GM23338 (cell line): ENCODE measurements around the gene CEACAM3. TPM values are rescaled to one million over a fixed set of nuclear protein-coding genes. Genes with fewer than 3 reads are reported as not detected.

Experiments
- ATAC-seq: fragments of 200-7000 bp; cut with Tn5 transposase; 3 replicates; pipeline ENCODE4 v1.9.1; 2020
- DNase-seq: peaks from one replicate; pipeline ENCODE4 v3.0.0-alpha.2; 2015; ENCODE audit warnings: low spot score
- H2AFZ ChIP-seq: fragments of 200-600 bp; sonication (generic); 2 replicates; pipeline ENCODE4 v1.8.0; 2016; ENCODE audit warnings: antibody characterized with exemption, mild to moderate bottlenecking, moderate library complexity
- H3F3A ChIP-seq: fragments of 200-600 bp; sonication (generic); replicated peaks from 2 replicates; pipeline ENCODE4 v1.8.0; 2017; ENCODE audit warnings: antibody characterized with exemption, mixed run types, low read depth
- H3K27ac ChIP-seq: fragments of 200-600 bp; sonication (generic); 2 replicates; pipeline ENCODE4 v1.6.1; 2016; ENCODE audit warnings: low read depth
- H3K27me3 ChIP-seq: fragments of 200-600 bp; sonication (generic); 2 replicates; pipeline ENCODE4 v1.8.0; 2016; ENCODE audit warnings: mild to moderate bottlenecking, mixed run types, moderate library complexity; ENCODE audit not compliant: insufficient read depth
- H3K36me3 ChIP-seq: fragments of 200-600 bp; sonication (generic); 2 replicates; pipeline ENCODE4 v1.8.0; 2016; ENCODE audit warnings: mild to moderate bottlenecking; ENCODE audit not compliant: insufficient read depth
- H3K4me1 ChIP-seq: fragments of 200-600 bp; sonication (generic); 2 replicates; pipeline ENCODE4 v1.8.0; 2016; ENCODE audit warnings: mild to moderate bottlenecking, moderate library complexity; ENCODE audit not compliant: insufficient read depth
- H3K4me2 ChIP-seq: fragments of 200-600 bp; sonication (generic); 2 replicates; pipeline ENCODE4 v1.7.1; 2017; ENCODE audit warnings: mixed run types
- H3K4me3 ChIP-seq: fragments of 200-600 bp; sonication (generic); 2 replicates; pipeline ENCODE4 v1.6.1; 2016; ENCODE audit warnings: mixed run types
- H3K79me2 ChIP-seq: fragments of 200-600 bp; sonication (generic); replicated peaks from 2 replicates; pipeline ENCODE4 v1.8.0; 2017; ENCODE audit warnings: mild to moderate bottlenecking; ENCODE audit not compliant: insufficient read depth
- H3K9me2 ChIP-seq: fragments of 200-600 bp; sonication (generic); 2 replicates; pipeline ENCODE4 v1.8.0; 2017; ENCODE audit not compliant: insufficient read depth
- H4K20me1 ChIP-seq: fragments of 200-600 bp; sonication (generic); replicated peaks from 2 replicates; pipeline ENCODE4 v1.8.0; 2017; ENCODE audit warnings: mild to moderate bottlenecking; ENCODE audit not compliant: insufficient read depth
- H3K27ac Mint-ChIP-seq: 2 replicates; pipeline ENCODE4 v1.8.0; 2020; ENCODE audit warnings: inconsistent platforms, mild to moderate bottlenecking, moderate library complexity, mixed read lengths
- H3K27me3 Mint-ChIP-seq: 3 replicates; pipeline ENCODE4 v1.8.0; 2022; ENCODE audit warnings: low read depth, mild to moderate bottlenecking, moderate library complexity, mixed read lengths, inconsistent platforms; ENCODE audit not compliant: insufficient read depth, poor library complexity
- H3K36me3 Mint-ChIP-seq: 3 replicates; pipeline ENCODE4 v1.8.0; 2021; ENCODE audit warnings: low read depth, mild to moderate bottlenecking, inconsistent platforms, moderate library complexity, mixed read lengths
- H3K4me1 Mint-ChIP-seq: 3 replicates; pipeline ENCODE4 v1.8.0; 2020; ENCODE audit warnings: mild to moderate bottlenecking, inconsistent platforms, mixed read lengths
- H3K4me3 Mint-ChIP-seq: 3 replicates; pipeline ENCODE4 v1.8.0; 2021; ENCODE audit warnings: moderate library complexity, mild to moderate bottlenecking, inconsistent platforms, mixed read lengths
- H3K9me3 Mint-ChIP-seq: 3 replicates; pipeline ENCODE4 v1.8.0; 2020; ENCODE audit warnings: moderate library complexity, mild to moderate bottlenecking, inconsistent platforms, mixed read lengths
- CREB1 ChIP-seq: fragments of 250-450 bp; sonication (Bioruptor Pico); IDR thresholded peaks from 2 replicates; pipeline ENCODE4 v1.5.0; 2020; ENCODE audit warnings: low read depth, mild to moderate bottlenecking, moderate library complexity
- EZH2 ChIP-seq: fragments of 200-600 bp; sonication (generic); IDR thresholded peaks from one replicate; pipeline ENCODE4 v1.8.0; 2017; ENCODE audit warnings: antibody characterized with exemption, mild to moderate bottlenecking, low read depth; ENCODE audit not compliant: unreplicated experiment
- JUNB ChIP-seq: IDR thresholded peaks from one replicate; pipeline ENCODE4 v1.6.1; 2016; ENCODE audit warnings: antibody characterized with exemption; ENCODE audit not compliant: unreplicated experiment
- NANOG ChIP-seq: IDR thresholded peaks from 2 replicates; pipeline ENCODE4 v1.6.1; 2016; ENCODE audit warnings: antibody characterized with exemption, borderline replicate concordance
- POLR2AphosphoS5 ChIP-seq: IDR thresholded peaks from 2 replicates; pipeline ENCODE4 v1.6.1; 2016; ENCODE audit warnings: antibody characterized with exemption, low read depth
- REST ChIP-seq: IDR thresholded peaks from one replicate; pipeline ENCODE4 v1.6.1; 2018; ENCODE audit warnings: antibody characterized with exemption; ENCODE audit not compliant: unreplicated experiment
- STAT1 ChIP-seq: IDR thresholded peaks from one replicate; pipeline ENCODE4 v1.6.1; 2016; ENCODE audit warnings: antibody characterized with exemption; ENCODE audit not compliant: unreplicated experiment
- ZNF331 ChIP-seq: fragments of 250-450 bp; sonication (Bioruptor Pico); IDR thresholded peaks from 2 replicates; pipeline ENCODE4 v1.5.0; 2020; ENCODE audit warnings: low read depth, mild to moderate bottlenecking, moderate library complexity
- polyA plus RNA-seq: library from polyadenylated mRNA; unstranded; fragments of >200 nt; fragmentation: Nextera tagmentation; extraction: Ambion mirVana; gene quantifications from 2 replicates; pipeline ENCODE4 v1.2.1, GENCODE V29; 2016
- total RNA-seq: library from RNA; depleted of rRNA; stranded (reverse); fragments of >200 nt; shearing (Covaris generic); gene quantifications from 2 replicates; pipeline ENCODE4 v1.2.3, GENCODE V29; 2014
- TF ChIP-seq, protein P1 (sequence below): fragments of 250-450 bp; sonication (Bioruptor Pico); IDR thresholded peaks from 2 replicates; pipeline ENCODE4 v1.5.0; 2020; ENCODE audit warnings: mild to moderate bottlenecking, moderate library complexity
- TF ChIP-seq, protein P2 (sequence below): IDR thresholded peaks from 2 replicates; pipeline ENCODE4 v1.6.1; 2016; ENCODE audit warnings: antibody characterized with exemption

CEACAM3 gene
- total and polyA plus RNA-seq, 2 experiments from 2014 or later: not detected

GRCh38 chr19:41813911-41814310 lies 17.5 kb downstream of the CEACAM3 start (continued):
- TF ChIP-seq, protein P1, sequence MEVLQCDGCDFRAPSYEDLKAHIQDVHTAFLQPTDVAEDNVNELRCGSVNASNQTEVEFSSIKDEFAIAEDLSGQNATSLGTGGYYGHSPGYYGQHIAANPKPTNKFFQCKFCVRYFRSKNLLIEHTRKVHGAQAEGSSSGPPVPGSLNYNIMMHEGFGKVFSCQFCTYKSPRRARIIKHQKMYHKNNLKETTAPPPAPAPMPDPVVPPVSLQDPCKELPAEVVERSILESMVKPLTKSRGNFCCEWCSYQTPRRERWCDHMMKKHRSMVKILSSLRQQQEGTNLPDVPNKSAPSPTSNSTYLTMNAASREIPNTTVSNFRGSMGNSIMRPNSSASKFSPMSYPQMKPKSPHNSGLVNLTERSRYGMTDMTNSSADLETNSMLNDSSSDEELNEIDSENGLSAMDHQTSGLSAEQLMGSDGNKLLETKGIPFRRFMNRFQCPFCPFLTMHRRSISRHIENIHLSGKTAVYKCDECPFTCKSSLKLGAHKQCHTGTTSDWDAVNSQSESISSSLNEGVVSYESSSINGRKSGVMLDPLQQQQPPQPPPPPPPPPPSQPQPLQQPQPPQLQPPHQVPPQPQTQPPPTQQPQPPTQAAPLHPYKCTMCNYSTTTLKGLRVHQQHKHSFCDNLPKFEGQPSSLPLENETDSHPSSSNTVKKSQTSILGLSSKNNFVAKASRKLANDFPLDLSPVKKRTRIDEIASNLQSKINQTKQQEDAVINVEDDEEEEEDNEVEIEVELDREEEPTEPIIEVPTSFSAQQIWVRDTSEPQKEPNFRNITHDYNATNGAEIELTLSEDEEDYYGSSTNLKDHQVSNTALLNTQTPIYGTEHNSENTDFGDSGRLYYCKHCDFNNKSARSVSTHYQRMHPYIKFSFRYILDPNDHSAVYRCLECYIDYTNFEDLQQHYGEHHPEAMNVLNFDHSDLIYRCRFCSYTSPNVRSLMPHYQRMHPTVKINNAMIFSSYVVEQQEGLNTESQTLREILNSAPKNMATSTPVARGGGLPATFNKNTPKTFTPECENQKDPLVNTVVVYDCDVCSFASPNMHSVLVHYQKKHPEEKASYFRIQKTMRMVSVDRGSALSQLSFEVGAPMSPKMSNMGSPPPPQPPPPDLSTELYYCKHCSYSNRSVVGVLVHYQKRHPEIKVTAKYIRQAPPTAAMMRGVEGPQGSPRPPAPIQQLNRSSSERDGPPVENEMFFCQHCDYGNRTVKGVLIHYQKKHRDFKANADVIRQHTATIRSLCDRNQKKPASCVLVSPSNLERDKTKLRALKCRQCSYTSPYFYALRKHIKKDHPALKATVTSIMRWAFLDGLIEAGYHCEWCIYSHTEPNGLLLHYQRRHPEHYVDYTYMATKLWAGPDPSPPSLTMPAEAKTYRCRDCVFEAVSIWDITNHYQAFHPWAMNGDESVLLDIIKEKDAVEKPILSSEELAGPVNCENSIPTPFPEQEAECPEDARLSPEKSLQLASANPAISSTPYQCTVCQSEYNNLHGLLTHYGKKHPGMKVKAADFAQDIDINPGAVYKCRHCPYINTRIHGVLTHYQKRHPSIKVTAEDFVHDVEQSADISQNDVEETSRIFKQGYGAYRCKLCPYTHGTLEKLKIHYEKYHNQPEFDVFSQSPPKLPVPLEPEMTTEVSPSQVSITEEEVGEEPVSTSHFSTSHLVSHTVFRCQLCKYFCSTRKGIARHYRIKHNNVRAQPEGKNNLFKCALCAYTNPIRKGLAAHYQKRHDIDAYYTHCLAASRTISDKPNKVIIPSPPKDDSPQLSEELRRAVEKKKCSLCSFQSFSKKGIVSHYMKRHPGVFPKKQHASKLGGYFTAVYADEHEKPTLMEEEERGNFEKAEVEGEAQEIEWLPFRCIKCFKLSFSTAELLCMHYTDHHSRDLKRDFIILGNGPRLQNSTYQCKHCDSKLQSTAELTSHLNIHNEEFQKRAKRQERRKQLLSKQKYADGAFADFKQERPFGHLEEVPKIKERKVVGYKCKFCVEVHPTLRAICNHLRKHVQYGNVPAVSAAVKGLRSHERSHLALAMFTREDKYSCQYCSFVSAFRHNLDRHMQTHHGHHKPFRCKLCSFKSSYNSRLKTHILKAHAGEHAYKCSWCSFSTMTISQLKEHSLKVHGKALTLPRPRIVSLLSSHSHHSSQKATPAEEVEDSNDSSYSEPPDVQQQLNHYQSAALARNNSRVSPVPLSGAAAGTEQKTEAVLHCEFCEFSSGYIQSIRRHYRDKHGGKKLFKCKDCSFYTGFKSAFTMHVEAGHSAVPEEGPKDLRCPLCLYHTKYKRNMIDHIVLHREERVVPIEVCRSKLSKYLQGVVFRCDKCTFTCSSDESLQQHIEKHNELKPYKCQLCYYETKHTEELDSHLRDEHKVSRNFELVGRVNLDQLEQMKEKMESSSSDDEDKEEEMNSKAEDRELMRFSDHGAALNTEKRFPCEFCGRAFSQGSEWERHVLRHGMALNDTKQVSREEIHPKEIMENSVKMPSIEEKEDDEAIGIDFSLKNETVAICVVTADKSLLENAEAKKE: no peak
- TF ChIP-seq STAT1 (no peak), REST (no peak)

GRCh38 chr19:41815301-41815700 lies 18.9 kb downstream of the CEACAM3 start:
- Mint-ChIP-seq H3K4me1 (no peaks in the 10 kb centered on the region), H3K4me3 (no peak overlapping the region), H3K27me3 (peaks cover 8% of the 10 kb centered on the region), H3K9me3 (no peaks in the 10 kb centered on the region), H3K36me3 (no peaks in the 10 kb centered on the region), H3K27ac (no peak overlapping the region)
- Histone ChIP-seq H4K20me1 (no peaks in the 10 kb centered on the region), H3K27ac (no peak overlapping the region), H3K4me1 (no peaks in the 10 kb centered on the region), H3K36me3 (no peaks in the 10 kb centered on the region), H2AFZ (no peak overlapping the region), H3K9me2 (no peaks in the 10 kb centered on the region), H3K4me2 (no peak overlapping the region), H3K79me2 (no peaks in the 10 kb centered on the region), H3K4me3 (no peak overlapping the region), H3F3A (no peaks in the 10 kb centered on the region), H3K27me3 (no peaks in the 10 kb centered on the region)
- no peak for DNase-seq
- ATAC-seq: no peak
- TF ChIP-seq NANOG: no peak
- no peak for TF ChIP-seq REST
- no peak for TF ChIP-seq ZNF331
- TF ChIP-seq, protein P2, sequence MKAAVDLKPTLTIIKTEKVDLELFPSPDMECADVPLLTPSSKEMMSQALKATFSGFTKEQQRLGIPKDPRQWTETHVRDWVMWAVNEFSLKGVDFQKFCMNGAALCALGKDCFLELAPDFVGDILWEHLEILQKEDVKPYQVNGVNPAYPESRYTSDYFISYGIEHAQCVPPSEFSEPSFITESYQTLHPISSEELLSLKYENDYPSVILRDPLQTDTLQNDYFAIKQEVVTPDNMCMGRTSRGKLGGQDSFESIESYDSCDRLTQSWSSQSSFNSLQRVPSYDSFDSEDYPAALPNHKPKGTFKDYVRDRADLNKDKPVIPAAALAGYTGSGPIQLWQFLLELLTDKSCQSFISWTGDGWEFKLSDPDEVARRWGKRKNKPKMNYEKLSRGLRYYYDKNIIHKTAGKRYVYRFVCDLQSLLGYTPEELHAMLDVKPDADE: no peak
- no peak for TF ChIP-seq CREB1 (CRISPR knock-in tag)
- TF ChIP-seq EZH2: no peak
- no peak for TF ChIP-seq JUNB
- TF ChIP-seq POLR2AphosphoS5: no peak
- no peak for TF ChIP-seq STAT1
